ENCODE measurements around the gene PDPR.
"Not testable (repeated sequence)": the region's sequence is repeated elsewhere in the genome, so short reads cannot be mapped to it uniquely, and the experiment has no call there.

Gene PDPR

DNA sequence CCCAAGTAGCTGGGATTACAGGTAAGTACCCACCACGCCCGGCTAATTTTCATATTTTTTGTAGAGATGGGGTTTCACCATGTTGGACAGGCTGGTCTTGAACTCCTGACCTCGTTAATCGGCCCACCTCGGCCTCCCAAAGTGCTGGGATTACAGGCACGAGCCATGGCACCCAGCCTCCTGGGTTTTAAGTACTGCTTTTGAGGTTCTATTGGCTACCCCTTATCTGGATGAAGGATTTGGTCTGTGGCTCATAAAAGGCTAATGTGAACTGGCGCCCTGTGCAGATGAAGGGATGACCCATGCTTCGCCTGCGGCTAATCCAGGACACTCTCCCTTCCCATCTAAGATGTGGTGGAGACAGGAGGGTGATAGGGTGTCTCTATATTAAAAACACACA, 85.0 kb downstream of the PDPR start:
- intact Hi-C loops (cut with micrococcal nuclease); H3K9me3 Mint-ChIP-seq; H3K27ac Mint-ChIP-seq; H3K4me3 Mint-ChIP-seq; H3K4me1 Mint-ChIP-seq (ENCODE audit: low read depth); H3K36me3 Mint-ChIP-seq (ENCODE audit: low read depth): not testable (repeated sequence)
- peaks cover 12% of the 10 kb centered on the region for H3K27me3 Mint-ChIP-seq

GRCh38 chr16:70200063-70200462, 85.9 kb downstream of the PDPR start:
- H3K36me3 Mint-ChIP-seq (ENCODE audit: low read depth); intact Hi-C loops (cut with micrococcal nuclease); H3K4me1 Mint-ChIP-seq (ENCODE audit: low read depth): not testable (repeated sequence)

GRCh38 chr16:70203508-70203907, 89.4 kb downstream of the PDPR start:
- H3K4me3 Mint-ChIP-seq; intact Hi-C loops (cut with micrococcal nuclease); H3K27ac Mint-ChIP-seq; H3K27me3 Mint-ChIP-seq; H3K4me1 Mint-ChIP-seq (ENCODE audit: low read depth); H3K9me3 Mint-ChIP-seq: not testable (repeated sequence)
- peaks cover 28% of the 10 kb centered on the region for H3K36me3 Mint-ChIP-seq (ENCODE audit: low read depth)

More at GRCh38 chr16:70200063-70200462, 85.9 kb downstream of the PDPR start:
- not testable (repeated sequence) for H3K4me3 Mint-ChIP-seq, H3K27ac Mint-ChIP-seq, H3K9me3 Mint-ChIP-seq
- H3K27me3 Mint-ChIP-seq: peaks cover 12% of the 10 kb centered on the region

DNA sequence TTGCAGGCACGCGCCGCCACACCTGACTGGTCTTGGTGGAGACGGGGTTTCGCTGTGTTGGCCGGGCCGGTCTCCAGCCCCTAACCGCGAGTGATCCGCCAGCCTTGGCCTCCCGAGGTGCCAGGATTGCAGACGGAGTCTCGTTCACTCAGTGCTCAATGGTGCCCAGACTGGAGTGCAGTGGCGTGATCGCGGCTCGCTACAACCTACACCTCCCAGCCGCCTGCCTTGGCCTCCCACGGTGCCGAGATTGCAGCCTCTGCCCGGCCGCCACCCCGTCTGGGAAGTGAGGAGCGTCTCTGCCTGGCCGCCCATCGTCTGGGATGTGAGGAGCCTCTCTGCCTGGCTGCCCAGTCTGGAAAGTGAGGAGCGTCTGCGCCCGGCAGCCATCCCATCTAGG, 89.9 kb downstream of the PDPR start:
- intact Hi-C loops (cut with micrococcal nuclease); H3K4me3 Mint-ChIP-seq; H3K27me3 Mint-ChIP-seq; H3K9me3 Mint-ChIP-seq; H3K4me1 Mint-ChIP-seq (ENCODE audit: low read depth); H3K27ac Mint-ChIP-seq: not testable (repeated sequence)
- peaks cover 28% of the 10 kb centered on the region for H3K36me3 Mint-ChIP-seq (ENCODE audit: low read depth)

DNA sequence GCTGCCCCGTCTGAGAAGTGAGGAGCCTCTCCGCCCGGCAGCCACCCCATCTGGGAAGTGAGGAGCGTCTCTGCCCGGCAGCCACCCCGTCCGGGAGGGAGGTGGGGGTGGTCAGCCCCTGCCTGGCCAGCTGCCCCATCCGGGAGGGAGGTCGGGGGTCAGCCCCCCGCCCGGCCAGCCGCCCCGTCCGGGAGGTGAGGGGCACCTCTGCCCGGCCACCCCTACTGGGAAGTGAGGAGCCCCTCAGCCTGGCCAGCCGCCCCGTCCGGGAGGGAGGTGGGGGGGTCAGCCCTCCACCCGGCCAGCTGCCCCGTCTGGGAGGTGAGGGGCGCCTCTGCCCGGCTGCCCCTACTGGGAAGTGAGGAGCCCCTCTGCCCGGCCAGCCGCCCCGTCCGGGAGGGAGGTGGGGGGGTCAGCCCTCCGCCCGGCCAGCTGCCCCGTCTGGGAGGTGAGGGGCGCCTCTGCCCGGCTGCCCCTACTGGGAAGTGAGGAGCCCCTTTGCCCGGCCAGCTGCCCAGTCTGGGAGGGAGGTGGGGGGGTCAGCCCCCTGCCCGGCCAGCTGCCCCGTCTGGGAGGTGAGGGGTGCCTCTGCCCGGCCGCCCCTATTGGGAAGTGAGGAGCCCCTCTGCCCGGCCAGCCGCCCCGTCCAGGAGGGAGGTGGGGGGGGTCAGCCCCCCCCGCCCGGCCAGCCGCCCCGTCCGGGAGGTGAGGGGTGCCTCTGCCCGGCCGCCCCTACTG, 90.7 kb downstream of the PDPR start:
- H3K27ac Mint-ChIP-seq; intact Hi-C loops (cut with micrococcal nuclease); H3K4me3 Mint-ChIP-seq; H3K27me3 Mint-ChIP-seq; H3K4me1 Mint-ChIP-seq (ENCODE audit: low read depth); H3K9me3 Mint-ChIP-seq: not testable (repeated sequence)
- peaks cover 28% of the 10 kb centered on the region for H3K36me3 Mint-ChIP-seq (ENCODE audit: low read depth)

DNA sequence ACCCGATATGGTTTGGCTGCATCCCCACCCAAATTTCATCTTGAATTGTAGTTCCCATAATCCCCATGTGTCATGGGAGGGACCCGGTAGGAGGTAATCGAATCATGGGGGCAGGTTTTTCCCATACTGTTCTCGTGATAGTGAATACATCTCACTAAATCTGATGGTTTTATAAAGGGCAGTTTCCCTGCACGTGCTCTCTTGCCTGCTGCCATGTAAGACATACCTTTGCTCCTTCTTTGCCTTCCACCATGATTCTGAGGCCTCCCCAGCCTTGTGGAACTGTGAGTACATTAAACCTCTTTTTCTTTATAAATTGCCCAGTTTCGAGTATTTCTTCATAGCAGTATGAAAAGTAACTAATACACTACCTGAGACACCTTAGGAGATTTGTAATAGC, 92.2 kb downstream of the PDPR start:
- intact Hi-C loops (cut with micrococcal nuclease); H3K9me3 Mint-ChIP-seq; H3K4me3 Mint-ChIP-seq; H3K27me3 Mint-ChIP-seq; H3K4me1 Mint-ChIP-seq (ENCODE audit: low read depth); H3K27ac Mint-ChIP-seq: not testable (repeated sequence)
- peaks cover 28% of the 10 kb centered on the region for H3K36me3 Mint-ChIP-seq (ENCODE audit: low read depth)
